ENCODE results near the gene CLCNKB.

The CLCNKB gene

GRCh38 chr1:16092923-16093511, 49.4 kb downstream of the CLCNKB start:
- Histone ChIP-seq H3K27me3 (replicated peaks) (no peaks in the 10 kb centered on the region), H3K36me3 (replicated peaks) (no peaks in the 10 kb centered on the region), H3K4me3 (ENCODE audit: low read depth, low read length) (no peak overlapping the region), H3K27ac (no peak overlapping the region)
- in situ Hi-C loops (cut with HindIII; ENCODE audit: low pct_ligation_motif_present, low sequenced_read_pairs) = no loop called here
- TF ChIP-seq CTCF (IDR thresholded peaks at IDR 0.05; ENCODE audit: low read depth, low read length, missing control alignments) = no peak
- no peak for DNase-seq

GRCh38 chr1:16093611-16094010, 50.0 kb downstream of the CLCNKB start:
- in situ Hi-C loops (cut with HindIII; ENCODE audit: low pct_ligation_motif_present, low sequenced_read_pairs) = no loop called here
- Histone ChIP-seq H3K36me3 (replicated peaks) (no peaks in the 10 kb centered on the region), H3K4me3 (ENCODE audit: low read depth, low read length) (no peak overlapping the region), H3K27me3 (replicated peaks) (no peaks in the 10 kb centered on the region), H3K27ac (no peak overlapping the region)
- no peak for TF ChIP-seq CTCF (IDR thresholded peaks at IDR 0.05; ENCODE audit: low read depth, low read length, missing control alignments)
- no peak for DNase-seq

- no peaks in the 10 kb centered on the region for H3K27me3 ChIP-seq (replicated peaks)
- in situ Hi-C loops (cut with HindIII; ENCODE audit: low pct_ligation_motif_present, low sequenced_read_pairs) = no loop called here
- no peak overlapping the region for H3K4me3 ChIP-seq (ENCODE audit: low read depth, low read length)
- H3K27ac ChIP-seq = no peak overlapping the region
- TF ChIP-seq CTCF (IDR thresholded peaks at IDR 0.05; ENCODE audit: low read depth, low read length, missing control alignments) = no peak
- no peak for DNase-seq
- no peaks in the 10 kb centered on the region for H3K36me3 ChIP-seq (replicated peaks)
These were observed 51.0 kb downstream of the CLCNKB start for GRCh38 chr1:16094453-16095158.

GRCh38 chr1:16095447-16095846, 51.9 kb downstream of the CLCNKB start:
- no peak overlapping the region for H3K27ac ChIP-seq
- no peaks in the 10 kb centered on the region for H3K27me3 ChIP-seq (replicated peaks)
- in situ Hi-C loops (cut with HindIII; ENCODE audit: low pct_ligation_motif_present, low sequenced_read_pairs) = no loop called here
- no peaks in the 10 kb centered on the region for H3K36me3 ChIP-seq (replicated peaks)
- DNase-seq = no peak
- no peak for TF ChIP-seq CTCF (IDR thresholded peaks at IDR 0.05; ENCODE audit: low read depth, low read length, missing control alignments)
- H3K4me3 ChIP-seq (ENCODE audit: low read depth, low read length) = no peak overlapping the region

GRCh38 chr1:16099412-16099811, 55.8 kb downstream of the CLCNKB start:
- TF ChIP-seq CTCF (IDR thresholded peaks at IDR 0.05; ENCODE audit: low read depth, low read length, missing control alignments) = no peak

More at GRCh38 chr1:16099412-16099811, 55.8 kb downstream of the CLCNKB start:
- in situ Hi-C loops (cut with HindIII; ENCODE audit: low pct_ligation_motif_present, low sequenced_read_pairs) = no loop called here
- H3K4me3 ChIP-seq (ENCODE audit: low read depth, low read length) = no peak overlapping the region
- DNase-seq = no peak
- H3K27ac ChIP-seq = no peak overlapping the region
- H3K27me3 ChIP-seq (replicated peaks) = no peaks in the 10 kb centered on the region
- no peaks in the 10 kb centered on the region for H3K36me3 ChIP-seq (replicated peaks)
